ENCODE measurements around the gene VSIG2.

- TF ChIP-seq GLIS3 (CRISPR knock-in tag; IDR thresholded peaks at IDR 0.05), result no peak
- TF ChIP-seq TOX (CRISPR knock-in tag; IDR thresholded peaks at IDR 0.05; ENCODE audit: borderline replicate concordance), result no peak
- no peak for TF ChIP-seq PATZ1 (CRISPR knock-in tag; IDR thresholded peaks at IDR 0.05; ENCODE audit: borderline replicate concordance)
- TF ChIP-seq ZNF8 (CRISPR knock-in tag; IDR thresholded peaks at IDR 0.05), result no peak
- no peak for TF ChIP-seq BACH2 (CRISPR knock-in tag; IDR thresholded peaks at IDR 0.05; ENCODE audit: borderline replicate concordance)
- no peak for TF ChIP-seq TSHZ2 (CRISPR knock-in tag; IDR thresholded peaks at IDR 0.05)
- TF ChIP-seq ZFP3 (CRISPR knock-in tag; IDR thresholded peaks at IDR 0.05), result no peak
- TF ChIP-seq SNAI2 (CRISPR knock-in tag; IDR thresholded peaks at IDR 0.05), result no peak
- no peak for TF ChIP-seq ZNF70 (CRISPR knock-in tag; IDR thresholded peaks at IDR 0.05)
- TF ChIP-seq ARNTL (CRISPR knock-in tag; IDR thresholded peaks at IDR 0.05; ENCODE audit: borderline replicate concordance, low read depth), result no peak
Measured at GRCh38 chr11:124793466-124794278, 41.6 kb upstream of the VSIG2 start.
